Midbrain (tissue), 1 donor: Measurements from ENCODE around the gene GAB2.
"Not testable (repeated sequence)": the region's sequence is repeated elsewhere in the genome, so short reads cannot be mapped to it uniquely, and the experiment has no call there.

Experiments used
- DNase-seq: peaks from one replicate; lab custom pipeline; 2025; lab: John Stamatoyannopoulos, UW

GAB2 gene

DNA sequence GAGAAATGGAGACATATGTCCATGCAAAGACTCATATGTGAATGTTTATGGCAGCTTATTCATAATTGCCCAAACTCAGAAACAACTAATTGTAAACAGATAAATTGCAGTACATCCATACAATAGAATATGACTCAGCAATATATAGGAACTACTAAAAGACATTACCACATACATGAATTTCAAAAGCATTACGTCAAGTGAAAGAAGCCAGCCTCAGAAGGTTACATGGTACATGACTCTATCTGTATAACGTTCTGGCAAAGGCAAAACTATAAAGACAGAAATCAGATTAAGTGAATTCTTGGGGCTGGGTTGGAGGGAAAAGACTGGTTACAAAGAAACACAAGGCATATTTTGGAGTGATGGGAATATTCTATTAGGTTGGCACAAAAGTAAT lies 236.4 kb downstream of the GAB2 start:
- DNase-seq, result no peak

DNA sequence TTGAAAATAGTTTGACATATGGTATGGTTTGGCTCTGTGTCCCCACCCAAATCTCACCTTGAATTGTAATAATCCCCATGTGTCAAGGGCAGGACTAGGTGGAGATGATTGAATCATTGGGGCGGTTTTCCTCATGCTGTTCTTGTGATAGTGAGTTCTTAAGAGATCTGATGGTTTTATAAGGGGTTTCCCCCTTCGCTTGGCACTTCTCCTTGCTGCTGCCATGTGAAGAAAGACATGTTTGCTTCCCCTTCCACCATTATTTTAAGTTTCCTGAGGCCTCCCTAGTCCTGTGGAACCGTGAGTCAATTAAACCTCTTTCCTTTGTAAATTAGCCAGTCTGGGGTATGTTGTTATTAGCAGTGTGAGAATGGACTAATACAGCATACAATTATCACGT lies 236.9 kb downstream of the GAB2 start:
- DNase-seq, result no peak

DNA sequence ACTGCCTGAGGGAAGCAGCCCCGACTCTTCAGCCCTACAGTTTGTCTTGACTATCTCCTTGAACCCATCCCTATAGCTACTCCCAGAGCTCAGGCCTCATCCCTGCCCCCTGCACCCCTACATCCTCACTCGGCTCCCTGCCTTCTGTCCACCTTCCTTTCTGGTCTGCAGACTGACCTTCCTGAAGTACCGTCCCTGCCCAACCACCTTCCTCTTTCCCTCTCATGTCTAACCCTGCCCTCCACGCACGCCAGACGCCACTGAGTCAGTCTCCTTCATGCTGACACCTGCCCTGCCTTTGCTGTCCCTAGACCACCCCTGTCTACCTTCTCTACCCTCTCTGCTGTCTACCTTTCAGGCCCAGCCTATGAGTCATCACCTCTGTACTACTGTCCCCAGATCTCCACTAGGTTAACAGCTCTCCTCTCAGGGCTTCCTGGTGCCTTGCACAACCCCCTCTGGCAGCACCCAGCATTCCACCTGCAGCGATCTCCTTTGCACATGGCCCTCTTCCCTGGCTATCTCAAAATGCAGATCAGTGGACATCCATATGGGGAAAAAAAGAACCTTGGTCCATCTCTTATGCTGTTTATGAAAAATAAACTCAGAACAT lies 238.1 kb downstream of the GAB2 start:
- DNase-seq, result no peak

- no peak for DNase-seq
These were observed 240.4 kb downstream of the GAB2 start for GRCh38 chr11:78177216-78177615.

DNA sequence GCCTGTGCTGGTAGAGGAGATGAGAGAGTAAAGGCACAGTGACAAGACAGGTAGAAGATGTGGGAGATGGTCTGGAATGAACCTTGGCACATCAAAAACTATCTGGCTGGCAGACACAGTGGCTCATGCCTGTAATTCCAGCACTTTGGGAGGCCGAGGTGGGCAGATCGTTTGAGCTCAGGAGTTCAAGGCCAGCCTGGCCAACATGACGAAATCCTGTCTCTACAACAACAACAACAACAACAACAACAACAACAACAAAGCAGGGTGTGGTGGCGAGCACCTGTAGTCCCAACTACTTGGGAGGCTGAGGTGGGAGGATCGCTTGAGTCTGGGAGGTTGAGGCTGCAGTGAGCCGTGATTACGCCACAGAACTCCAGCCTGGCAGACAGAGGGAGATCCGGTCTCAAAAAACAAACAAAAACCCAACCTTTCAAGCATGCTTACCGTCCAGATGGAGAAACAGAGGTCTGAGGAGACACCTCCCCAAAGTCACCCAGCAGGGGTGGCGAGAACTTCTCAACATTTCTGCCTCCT lies 240.9 kb downstream of the GAB2 start:
- DNase-seq, result no peak

- not testable (repeated sequence) for DNase-seq
These were observed 241.8 kb downstream of the GAB2 start for GRCh38 chr11:78175862-78176261.

DNA sequence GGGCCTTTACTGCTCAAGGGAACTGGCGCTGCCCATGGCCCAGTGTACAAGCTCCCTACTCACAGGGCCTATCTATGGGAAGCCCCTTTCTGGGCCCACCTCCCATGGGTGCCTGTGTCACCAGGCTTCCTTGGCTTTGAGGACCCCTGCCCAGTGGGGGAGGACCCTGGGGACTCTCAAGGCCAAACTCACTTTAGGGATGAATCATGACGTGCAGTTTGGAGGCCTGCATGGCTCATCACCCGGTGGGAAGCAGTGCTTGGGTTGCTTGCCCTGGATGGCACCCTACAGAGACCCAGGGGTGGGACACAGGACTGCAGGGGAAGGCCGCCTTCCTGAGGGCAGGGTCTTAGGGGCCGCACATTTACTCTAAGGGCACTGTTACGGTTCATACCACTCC lies 245.7 kb downstream of the GAB2 start:
- no peak for DNase-seq

GRCh38 chr11:78170874-78171549 lies 246.6 kb downstream of the GAB2 start:
- DNase-seq, result no peak

- DNase-seq, result no peak
These were observed 247.2 kb downstream of the GAB2 start for GRCh38 chr11:78170413-78170812.

DNA sequence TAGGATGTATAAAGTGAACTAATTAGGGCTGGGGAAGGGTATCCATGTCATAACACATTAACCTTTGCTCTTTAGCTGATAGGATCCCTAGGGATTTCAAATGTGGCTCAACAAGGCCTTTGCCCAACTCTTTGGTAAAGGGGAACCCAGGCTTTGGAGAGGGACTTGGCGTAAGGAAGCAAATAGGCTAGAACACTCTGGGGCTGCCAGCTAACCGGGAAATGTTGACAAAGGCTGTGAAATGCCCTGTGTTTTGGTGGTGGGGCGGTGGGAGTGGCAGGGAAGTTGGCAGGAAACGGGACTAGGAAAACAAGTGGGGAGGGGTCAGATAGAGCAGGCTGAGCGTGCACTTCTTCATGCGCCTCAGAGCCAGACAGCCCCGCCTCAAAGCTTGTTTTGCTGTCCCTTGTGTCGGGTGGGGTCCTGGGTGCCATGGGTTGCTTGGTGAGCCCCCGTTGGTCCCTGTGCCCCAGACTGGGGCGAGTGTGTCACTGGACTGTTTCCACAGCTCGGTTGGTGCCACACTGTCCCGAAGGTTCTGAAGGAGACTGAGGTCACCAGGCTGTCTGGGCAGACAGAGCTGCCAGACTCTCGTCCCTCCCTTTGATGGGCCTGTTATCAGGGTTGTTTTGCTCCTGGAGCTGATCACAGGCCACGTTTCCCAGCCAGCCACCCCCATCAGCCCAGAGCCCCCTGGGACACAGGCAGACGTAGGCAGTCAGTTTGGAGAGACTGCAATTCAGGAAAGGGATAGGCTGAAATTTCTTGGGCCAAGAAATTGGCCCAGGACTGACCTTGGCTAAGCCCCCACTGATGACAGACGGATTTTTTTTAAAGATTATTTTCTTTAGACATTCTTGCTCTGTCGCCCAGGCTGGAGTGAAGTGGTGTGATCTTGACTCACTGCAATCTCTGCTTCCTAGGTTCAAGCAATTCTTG lies 248.8 kb downstream of the GAB2 start:
- no peak for DNase-seq

GRCh38 chr11:78166855-78167469 lies 250.7 kb downstream of the GAB2 start:
- DNase-seq, result no peak
